Bronchial epithelial cell (primary cell): ENCODE measurements around the gene GOLGA6C. TPM values are rescaled to one million over a fixed set of nuclear protein-coding genes. Genes with fewer than 3 reads are reported as not detected.
"Not testable (repeated sequence)": the region's sequence is repeated elsewhere in the genome, so short reads cannot be mapped to it uniquely, and the experiment has no call there.

ENCODE experiments used
- DNase-seq: peaks from one replicate; pipeline ENCODE4 v3.0.0-alpha.2; 2010; ENCODE audit warnings: low read depth
- FAIRE-seq: peaks from 2 replicates; lab custom pipeline; 2011; peaks lifted over from hg19 to GRCh38; lab: Jason Lieb, UNC
- H3K27me3 ChIP-seq: 2 replicates; pipeline ENCODE4 v1.5.1; 2011; ENCODE audit warnings: low read length; ENCODE audit not compliant: control insufficient read depth, insufficient read depth
- H3K36me3 ChIP-seq: 2 replicates; pipeline ENCODE4 v1.5.1; 2011; ENCODE audit warnings: low read length; ENCODE audit not compliant: control insufficient read depth, insufficient read depth
- H3K4me3 ChIP-seq: 2 replicates; pipeline ENCODE4 v1.5.1; 2011; ENCODE audit warnings: mild to moderate bottlenecking, low read depth, low read length, control low read depth
- total RNA-seq: library from RNA; depleted of rRNA; stranded (reverse); fragments of >200 nt; gene quantifications from 2 replicates; pipeline ENCODE4 v1.2.1, GENCODE V29; 2014
- TF ChIP-seq, protein P1 (sequence below): IDR thresholded peaks from 2 replicates; pipeline ENCODE4 v1.5.1; 2011; ENCODE audit warnings: mild to moderate bottlenecking, moderate library complexity, low read length, control low read depth, inconsistent platforms; ENCODE audit not compliant: insufficient read depth, severe bottlenecking

GOLGA6C gene
- total RNA-seq, 1 donor from 2014 or later: under 0.01 TPM

DNA sequence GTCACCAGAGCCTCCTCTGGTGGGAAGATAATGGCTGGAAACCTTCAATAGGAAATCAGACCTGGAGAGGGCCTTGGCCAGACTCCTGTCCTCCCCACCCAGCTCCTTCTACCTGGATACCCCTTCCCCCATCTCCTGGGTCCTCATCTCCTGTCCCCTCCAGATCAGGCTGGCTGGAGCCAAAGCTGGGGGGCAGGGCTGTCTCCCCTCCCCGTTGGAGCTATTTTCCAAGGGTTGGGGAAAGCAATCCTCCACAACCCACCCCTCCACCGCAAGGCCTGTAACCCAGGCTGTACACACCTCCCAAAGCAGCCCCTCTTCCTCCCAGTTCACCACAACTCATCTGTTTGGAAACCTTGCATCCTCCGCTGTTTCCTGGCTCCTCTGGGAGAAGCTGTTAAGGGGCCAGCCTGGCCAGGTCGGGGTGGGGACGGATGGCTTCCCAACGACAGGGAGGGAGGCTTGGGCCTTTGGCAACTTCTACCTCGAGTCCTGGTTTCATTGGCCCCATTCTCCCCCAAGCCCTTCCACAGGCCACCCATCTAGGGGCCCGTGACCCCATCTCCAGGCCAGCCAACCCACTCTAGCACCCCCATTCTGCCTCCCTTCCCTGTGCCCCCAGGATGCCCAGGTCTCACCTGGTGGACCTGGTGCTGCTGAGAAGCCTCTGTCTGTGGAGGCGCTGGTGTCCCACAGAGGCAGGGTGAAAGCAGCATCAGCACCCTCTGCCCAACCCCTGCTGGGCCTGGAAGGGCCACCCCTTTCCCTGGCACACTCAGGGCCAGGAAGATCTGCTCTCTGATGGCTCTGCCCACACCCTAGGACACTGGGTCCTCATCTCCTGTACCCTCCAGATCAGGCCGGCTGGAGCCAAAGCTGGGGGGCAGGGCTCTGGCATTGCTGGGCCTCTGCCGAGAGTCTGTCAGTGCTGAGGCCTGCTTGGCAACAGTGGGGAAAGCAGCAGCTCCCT, 22.1 kb upstream of the GOLGA6C start:
- no peak for FAIRE-seq
- no peak for DNase-seq
- H3K4me3 ChIP-seq: no peak overlapping the region
- TF ChIP-seq, protein P1, sequence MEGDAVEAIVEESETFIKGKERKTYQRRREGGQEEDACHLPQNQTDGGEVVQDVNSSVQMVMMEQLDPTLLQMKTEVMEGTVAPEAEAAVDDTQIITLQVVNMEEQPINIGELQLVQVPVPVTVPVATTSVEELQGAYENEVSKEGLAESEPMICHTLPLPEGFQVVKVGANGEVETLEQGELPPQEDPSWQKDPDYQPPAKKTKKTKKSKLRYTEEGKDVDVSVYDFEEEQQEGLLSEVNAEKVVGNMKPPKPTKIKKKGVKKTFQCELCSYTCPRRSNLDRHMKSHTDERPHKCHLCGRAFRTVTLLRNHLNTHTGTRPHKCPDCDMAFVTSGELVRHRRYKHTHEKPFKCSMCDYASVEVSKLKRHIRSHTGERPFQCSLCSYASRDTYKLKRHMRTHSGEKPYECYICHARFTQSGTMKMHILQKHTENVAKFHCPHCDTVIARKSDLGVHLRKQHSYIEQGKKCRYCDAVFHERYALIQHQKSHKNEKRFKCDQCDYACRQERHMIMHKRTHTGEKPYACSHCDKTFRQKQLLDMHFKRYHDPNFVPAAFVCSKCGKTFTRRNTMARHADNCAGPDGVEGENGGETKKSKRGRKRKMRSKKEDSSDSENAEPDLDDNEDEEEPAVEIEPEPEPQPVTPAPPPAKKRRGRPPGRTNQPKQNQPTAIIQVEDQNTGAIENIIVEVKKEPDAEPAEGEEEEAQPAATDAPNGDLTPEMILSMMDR: no peak
- peaks cover 4% of the 10 kb centered on the region for H3K27me3 ChIP-seq
- no peaks in the 10 kb centered on the region for H3K36me3 ChIP-seq

DNA sequence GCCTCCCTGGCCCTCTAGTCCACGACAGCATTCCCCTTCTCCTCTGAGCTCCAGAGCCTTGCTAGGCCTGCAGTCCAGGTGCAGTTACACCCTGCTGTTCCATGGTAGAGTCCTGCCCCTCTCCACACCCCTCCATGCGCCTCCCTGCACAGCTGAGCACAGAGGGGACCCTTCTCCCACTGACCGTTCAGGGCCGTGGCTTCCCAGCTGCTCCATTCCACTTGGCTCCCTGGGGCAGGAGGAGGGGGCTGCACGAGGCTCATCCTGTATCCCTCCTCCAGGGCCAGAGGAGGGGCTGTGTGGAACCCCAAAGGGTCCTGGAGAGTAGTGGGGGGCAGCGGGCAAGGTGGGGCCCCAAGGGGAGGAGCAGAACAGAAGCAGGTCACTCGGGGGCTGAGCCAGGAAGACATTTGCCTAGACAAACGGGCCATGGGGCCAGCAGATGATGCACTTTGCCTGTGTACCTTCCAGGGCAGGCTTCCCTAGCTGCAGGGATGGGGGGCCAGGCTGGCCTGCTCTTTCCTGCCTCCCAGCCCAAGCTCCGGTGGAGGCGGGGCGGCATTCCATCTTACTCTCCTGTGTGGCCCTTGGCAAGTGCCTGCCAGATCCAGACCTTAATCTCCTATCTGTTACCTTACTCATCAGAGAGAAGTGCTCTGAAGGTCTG, 20.7 kb upstream of the GOLGA6C start:
- Histone ChIP-seq H3K36me3 (no peaks in the 10 kb centered on the region), H3K4me3 (no peak overlapping the region), H3K27me3 (peaks cover 4% of the 10 kb centered on the region)
- DNase-seq: no peak
- FAIRE-seq: no peak
- TF ChIP-seq, protein P1: no peak

DNA sequence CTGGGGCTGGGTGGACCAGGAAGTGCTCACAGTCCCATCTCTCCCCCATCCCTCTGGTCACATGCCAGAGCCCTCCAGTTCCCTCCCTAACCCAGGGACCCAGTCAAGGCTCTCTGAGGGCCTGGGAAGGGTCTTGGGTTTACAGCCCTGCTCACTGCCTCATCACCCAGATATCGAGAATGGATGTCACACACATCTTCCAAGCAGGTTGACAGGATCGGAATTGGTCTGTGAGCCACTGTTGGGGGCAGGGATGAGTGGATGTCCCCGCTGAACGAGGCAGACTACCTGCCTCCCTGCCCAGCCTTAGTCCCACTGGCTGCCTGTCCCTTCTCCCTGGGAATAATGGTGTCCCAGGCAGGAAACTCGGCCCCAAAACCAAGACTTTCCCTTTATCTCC, 20.0 kb upstream of the GOLGA6C start:
- Histone ChIP-seq H3K4me3 (no peak overlapping the region), H3K36me3 (no peaks in the 10 kb centered on the region), H3K27me3 (peaks cover 4% of the 10 kb centered on the region)
- FAIRE-seq: no peak
- DNase-seq: no peak
- TF ChIP-seq, protein P1: no peak

DNA sequence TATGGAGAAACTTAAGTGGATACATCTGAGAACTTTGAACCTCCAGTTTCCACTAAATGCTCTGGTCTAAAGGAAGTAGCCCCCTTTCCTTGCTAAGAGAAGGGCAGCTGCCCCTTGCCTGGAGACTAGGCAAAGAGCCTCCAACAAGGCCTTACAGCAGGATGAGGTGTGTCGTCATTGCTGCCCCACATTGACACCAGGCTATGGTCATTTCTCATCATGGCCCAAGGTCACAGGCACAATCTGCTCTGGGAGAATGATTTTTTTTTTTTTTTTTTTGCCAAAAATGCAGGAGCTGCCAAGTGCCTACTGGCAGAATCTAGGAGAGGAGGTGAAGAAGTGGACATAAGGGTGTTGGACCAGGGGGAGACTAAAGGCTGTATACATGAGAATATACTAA, 12.4 kb upstream of the GOLGA6C start:
- not testable (repeated sequence) for H3K27me3 ChIP-seq, FAIRE-seq, DNase-seq, H3K4me3 ChIP-seq, H3K36me3 ChIP-seq

DNA sequence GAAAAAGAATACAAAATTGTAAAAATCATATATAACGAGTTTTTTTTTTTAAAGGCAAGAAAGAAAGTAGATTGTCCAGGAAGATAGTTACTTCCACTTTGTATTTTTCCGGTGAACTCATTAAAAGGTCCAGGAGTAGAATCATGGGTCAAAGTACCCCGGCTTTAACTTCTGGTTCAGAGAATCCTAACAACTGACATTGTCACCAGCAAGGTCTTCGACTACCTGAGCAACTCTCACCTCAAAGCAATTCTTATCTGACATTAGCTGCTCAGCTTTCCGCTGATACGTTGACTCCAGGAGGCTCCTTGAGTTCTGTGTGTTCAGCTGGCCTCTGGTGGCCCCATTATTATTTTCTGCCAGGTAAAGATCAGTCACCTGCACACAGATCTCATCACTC, 9.1 kb upstream of the GOLGA6C start:
- not testable (repeated sequence) for FAIRE-seq, H3K36me3 ChIP-seq, H3K27me3 ChIP-seq, DNase-seq, H3K4me3 ChIP-seq

DNA sequence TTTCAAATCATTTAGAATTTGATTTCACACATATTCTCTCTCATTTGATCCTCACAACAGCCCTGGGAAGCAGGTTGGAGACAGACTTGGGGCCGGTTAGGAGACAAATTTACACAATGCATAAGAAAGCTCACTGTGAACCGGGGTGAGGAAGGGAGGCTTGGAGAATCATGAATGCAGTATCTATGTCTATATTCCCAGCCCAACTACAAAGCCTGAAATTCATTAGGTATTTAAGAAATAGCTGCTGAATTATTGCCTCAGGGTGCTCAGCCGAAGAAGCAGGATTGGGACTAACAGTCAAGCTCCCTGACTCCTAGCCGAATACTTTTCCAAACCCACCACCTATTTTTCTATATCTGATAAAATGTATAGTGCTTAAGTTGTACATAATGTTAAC, 8.4 kb upstream of the GOLGA6C start:
- peaks cover 9% of the 10 kb centered on the region for H3K27me3 ChIP-seq
- DNase-seq (no peak), FAIRE-seq (no peak)
- no peak overlapping the region for H3K4me3 ChIP-seq
- TF ChIP-seq, protein P1: no peak
- no peaks in the 10 kb centered on the region for H3K36me3 ChIP-seq

DNA sequence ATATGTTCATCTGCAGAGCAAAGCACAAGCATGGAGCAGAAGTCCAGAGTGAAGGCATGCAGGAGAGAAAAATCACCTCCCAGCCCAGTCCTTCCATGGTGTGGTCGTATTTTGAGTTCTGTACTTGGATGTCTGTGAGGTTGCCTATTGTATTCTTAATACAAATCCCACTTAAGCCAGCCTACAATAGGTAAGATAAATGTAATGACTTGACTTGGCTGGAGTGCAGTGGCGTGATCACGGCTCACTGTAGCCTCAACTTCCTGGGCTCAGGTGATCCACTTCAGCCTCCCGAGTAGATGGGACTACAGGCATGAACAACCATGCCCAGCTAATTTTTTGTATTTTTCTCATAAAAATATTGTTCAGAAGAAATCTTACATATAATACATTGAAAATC, 6.8 kb upstream of the GOLGA6C start:
- FAIRE-seq, DNase-seq, H3K36me3 ChIP-seq, H3K4me3 ChIP-seq, H3K27me3 ChIP-seq: not testable (repeated sequence)

DNA sequence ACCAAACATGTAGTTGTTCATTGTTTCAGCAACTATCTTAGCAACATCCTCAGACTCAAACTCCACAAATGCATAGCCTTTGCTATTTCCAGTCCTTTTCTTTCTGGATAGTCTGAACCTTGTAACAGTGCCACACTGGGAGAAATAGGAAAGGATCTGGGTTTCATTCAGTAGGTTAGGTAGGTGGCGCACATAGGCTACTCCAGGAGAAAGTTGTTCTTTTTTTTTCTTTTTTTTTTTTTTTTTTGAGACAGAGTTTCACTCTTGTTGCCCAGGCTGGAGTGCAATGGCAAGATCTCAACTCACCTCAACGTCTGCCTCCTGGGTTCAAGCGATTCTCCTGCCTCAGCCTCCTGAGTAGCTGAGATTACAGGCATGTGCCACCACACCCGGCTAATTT, 5.8 kb upstream of the GOLGA6C start:
- DNase-seq, H3K36me3 ChIP-seq, H3K4me3 ChIP-seq, H3K27me3 ChIP-seq, FAIRE-seq: not testable (repeated sequence)

DNA sequence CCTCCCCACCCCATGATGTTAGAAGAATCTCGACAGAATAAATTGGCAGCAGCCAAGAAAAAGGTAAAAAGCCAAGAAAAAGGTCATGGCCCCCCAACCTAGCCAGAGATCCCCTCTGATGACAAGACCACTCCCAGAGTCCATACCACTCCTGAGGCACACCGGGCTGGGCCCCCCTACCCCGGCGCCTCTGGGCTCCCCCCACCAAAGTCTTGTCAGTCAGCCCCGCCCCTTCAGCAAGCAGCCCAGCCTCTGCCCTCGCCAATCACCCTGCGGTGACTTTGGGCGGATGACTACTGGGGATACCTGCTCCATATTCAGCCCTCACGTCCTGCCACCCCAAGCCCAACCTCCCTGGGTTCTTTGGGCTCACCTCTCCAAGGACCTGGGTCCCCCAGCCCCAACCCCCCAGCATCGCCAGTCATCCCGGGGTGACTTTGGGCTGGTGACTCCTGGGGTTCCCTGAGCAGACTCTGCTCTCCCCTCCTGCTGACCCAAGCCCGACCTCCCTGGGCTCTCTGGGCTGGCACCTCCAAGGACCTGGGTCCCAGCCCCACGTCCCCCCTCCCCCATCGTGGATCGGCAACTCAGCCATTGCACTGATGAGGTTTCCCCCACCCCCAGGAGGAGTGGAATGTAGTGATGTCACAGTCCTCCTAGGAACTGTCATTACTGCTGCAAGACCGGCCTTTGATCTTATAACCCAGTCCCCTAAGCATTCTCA, 648 bp downstream of the GOLGA6C start:
- not testable (repeated sequence) for H3K36me3 ChIP-seq, DNase-seq, H3K27me3 ChIP-seq, FAIRE-seq, H3K4me3 ChIP-seq
